Activated CD4-positive, alpha-beta T cell treated with anti-CD3 and anti-CD28 coated beads, Interleukin-2, Interleukin-4, amounts not matched to agents 100 ng/mL and 50 ng/mL, durations not matched to agents 16 hours and 8 hours (primary cell): ENCODE data around the gene HS3ST3B1.

ENCODE experiments used
- DNase-seq: peaks from one replicate; pipeline ENCODE4 v3.0.0-alpha.2; 2020; ENCODE audit warnings: low spot score

Gene HS3ST3B1

DNA sequence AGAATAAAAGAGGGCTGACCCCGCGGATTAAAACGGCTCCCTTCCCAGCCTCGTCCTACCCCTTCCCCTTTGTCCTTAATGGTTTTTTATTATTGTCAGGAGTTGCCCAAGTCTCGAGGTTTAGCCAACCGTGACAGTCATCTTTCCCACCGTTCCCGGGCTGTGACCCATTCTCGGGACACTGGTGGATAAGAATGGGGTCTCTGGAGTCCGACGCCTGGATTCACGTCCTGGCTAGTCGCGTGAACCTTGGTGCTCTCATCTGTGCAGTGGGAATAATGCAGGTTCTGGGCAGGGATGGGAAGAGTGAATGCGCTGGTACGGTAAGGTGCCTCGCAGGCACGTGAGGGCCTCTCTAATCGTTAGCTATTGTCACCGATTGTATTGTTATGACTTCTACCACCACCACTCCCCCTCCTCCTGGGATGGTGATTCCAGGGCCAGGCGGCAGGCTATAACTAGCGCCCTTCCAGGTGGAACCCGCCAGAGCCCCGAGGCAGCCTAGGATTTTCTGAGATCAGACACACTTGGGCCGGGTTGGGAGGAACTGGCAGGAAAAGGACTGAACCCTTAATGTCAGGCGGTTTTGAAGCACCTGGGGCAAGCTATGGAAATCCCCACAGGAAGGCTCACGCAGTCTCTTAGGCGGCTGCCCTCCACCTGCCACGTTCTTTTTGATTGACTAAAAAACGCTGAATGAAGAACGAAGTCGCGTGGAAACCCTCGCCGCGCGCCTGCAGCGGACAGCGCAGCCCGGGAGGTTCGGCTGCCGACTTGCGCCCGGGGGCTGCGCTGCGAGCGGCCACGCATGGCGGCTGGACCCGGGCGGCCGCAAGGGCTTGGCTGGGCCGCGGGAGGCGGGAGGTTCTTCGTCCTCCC is 2.7 kb downstream of the HS3ST3B1 start:
- no peak for DNase-seq

DNA sequence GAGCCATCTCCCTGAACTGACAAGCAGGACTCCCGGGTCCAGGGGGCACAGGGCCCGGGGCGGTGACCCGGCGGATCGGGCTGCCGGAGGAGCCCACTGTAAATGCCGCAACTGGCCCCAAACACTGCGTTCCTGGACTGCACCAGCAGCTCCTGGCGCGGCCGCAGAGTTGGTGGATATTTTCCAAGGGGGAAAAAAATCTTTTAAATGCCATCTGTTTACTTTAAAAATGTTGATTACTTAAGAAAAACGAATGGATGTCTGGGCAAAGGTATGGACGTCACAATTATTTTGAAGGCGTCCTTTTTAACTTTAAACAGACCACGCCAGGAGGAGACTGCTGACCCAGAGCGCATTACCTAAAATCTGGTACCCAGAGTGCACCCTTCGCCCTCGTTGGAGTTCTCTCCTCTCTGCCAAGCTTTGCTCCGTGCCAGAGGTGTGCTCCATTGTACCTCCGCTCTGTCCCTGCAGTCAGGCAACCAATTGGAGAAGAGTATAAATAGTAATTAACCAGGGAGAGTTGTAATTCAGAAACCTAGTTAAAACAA is 3.4 kb downstream of the HS3ST3B1 start:
- no peak for DNase-seq

DNA sequence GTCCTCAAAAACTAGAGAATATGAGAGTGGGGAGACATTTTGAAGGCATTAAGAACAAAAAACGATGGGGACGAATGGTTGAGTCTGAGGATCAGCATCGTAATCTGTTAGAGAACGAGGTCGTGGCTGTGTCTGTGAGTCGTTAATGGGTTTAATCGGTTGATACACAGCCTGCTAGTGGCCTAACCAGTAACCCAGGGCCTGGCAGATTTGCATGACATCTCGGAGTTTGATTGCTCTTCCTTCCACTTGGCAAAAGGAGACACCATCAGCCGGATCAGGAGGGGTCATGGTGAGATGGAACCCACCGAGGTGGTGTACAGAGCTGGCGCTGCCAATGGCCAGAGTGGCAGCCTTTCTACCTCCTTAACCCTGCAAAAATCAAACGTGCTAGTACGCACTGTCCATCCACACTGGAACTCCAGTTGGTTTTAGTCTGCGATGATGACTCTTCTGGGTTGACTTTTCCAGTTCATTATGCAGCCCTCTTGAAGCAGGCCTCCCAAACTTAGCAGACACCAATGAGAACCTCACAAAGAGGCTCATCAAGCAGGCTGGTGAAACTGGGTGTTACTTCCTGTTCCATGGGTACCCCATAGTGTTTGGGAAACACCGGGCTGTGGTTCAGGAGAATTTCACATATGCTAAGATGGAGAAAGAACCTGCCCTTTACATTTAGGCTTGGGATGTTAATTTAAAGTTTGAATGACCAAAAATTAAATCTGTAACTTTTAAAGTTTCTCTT is 4.1 kb downstream of the HS3ST3B1 start:
- DNase-seq = no peak

DNA sequence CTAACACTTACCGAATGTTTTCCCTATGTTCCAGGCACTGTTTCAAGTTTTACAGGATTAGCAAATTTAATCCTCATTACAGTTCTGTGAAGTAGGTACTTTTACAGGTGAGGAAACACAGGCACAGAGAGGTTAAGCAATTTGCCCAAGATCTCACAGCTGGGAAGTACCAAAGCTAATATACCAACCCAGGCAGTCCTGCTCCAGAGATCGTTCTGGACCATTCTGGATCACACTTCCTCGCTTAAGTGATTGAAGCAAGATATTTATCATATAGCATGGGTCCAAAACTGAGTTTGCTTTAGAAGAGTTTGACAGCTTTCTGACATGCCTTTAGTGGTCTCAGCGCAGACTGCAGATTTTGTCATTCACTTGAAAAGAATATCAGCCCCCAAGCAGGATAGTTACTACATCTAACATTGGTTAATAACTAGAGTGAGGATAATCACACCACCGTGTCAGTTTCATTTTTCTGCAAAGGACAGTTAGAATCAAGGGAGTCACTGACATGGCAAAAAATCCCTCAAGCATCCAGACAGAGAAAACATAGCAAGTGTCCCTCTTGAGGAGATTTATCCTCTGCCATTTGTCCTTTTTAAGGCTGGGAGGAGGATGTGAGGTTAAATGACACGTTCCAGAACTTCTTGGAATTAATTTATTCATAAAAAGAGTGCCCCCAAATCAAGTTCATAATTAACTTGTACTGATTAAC is 5.1 kb downstream of the HS3ST3B1 start:
- DNase-seq = no peak

DNA sequence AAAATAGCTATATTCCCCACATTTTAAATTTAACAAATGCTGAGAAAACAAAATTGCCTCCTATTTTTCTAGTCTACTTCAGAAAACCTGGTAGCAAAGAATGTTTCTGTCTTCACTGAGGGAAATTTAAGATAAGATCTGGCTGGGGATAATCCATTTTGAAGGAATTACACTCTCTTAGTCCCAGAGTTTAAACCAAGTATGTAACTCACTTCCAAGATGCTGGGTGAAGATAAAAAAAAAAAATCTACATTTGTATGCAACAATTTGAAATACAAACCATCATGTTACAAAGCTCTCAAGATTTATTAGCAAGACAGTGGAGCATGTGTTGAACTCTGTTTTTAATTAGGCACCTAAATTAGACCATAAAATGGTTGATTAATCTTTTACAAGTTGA is 5.7 kb downstream of the HS3ST3B1 start:
- no peak for DNase-seq

DNA sequence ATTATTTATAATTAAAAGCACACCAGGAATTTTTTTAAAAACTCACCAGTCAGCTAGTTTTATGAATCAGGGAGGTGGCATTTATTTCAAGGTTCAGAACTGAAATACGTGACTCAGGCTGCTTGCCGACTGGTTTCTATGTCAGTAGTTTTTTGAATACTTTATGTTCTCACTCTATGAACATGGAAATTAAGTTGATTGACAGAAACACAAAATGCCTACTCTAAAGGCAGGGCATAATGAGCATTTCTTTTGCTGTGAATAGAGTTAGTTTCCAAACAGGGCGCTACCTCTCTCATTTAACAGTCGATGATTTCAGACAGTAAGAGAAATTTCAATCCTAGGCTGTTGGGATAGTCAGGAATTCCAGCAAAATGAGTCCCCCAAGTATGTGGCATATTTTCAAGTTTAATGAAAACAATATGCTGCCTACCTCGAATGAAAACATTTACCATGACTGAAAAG is 6.7 kb downstream of the HS3ST3B1 start:
- peak; percentile 28 for DNase-seq

DNA sequence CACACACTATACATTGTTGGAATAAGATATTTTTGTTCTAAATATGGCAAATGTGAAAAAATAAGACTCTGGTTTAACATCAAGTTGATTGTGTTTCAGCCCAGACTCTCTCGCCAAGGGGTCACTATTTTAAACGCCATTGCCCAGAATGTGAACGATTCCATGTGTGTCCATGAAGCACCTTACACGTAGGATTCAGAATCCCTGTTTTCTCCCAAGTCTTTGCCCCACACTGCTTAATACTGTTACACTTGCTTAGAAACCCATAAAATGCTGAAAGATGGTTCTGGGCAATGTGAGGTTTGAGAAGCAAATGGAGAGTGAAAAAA is 7.7 kb downstream of the HS3ST3B1 start:
- DNase-seq = no peak

DNA sequence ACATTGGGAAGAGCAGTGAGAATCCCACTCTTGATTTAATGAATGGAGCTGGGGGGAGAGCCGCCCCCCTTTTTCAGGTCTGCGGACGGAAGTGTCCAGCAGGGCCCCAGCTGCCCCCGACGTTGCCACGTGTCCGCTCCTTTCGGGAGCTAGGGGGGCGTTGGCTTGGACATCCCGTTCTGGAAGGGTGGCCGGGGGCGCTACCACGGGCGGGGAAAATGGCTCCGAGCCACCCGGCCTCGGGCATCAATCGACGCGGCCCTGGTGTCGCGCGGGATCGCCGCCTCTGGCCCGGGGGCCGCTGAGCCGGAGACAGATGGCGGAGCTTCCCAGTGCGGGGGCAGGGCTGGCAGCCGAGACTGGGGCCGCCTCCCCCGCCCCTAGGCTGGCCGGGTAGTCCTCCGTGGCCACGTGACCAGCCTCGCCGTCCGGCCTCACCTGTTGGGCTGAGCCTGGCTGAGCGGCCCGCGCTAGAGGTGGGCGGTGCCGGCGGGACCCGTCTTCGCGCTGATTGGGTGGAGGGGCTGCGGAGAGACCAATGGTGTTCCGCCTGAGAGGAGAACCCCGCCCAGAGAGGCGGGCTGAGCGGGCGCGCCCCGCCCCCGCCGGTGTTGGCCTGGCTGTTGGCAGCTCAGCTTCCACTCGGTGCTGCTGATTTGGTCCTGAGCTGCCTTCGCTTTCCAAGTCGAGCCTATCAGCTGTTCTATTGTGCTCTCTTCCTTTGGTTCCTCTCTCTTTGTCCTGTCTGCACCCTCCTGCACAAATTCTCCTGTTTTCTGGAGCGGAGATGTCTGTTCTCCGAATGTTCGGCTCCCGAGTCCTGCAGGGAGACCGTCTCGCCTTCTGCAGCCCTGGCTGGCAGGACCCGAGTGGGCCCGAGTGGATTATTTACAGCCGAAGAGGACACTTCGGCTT is 8.3 kb downstream of the HS3ST3B1 start:
- peak; percentile 91 for DNase-seq

DNA sequence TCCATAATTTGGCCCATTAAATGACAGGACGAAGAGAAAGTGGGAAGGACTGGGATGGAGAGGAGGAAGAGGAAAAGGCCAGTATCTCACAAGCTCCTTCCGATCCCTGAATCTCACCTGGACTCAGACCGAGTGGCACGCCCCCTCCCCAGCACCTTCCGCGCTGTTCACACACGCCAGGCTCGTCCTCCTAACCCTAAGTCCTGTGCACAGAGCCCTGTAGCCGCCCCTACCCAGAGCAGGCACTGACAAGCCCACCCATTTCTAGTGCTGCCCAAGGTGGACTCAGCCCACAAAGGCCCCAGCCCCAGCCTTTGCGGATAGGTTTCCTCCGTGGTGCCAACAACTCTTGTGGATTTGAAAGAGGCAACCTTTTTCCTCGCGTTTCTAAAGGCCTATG is 9.2 kb downstream of the HS3ST3B1 start:
- no peak for DNase-seq

DNA sequence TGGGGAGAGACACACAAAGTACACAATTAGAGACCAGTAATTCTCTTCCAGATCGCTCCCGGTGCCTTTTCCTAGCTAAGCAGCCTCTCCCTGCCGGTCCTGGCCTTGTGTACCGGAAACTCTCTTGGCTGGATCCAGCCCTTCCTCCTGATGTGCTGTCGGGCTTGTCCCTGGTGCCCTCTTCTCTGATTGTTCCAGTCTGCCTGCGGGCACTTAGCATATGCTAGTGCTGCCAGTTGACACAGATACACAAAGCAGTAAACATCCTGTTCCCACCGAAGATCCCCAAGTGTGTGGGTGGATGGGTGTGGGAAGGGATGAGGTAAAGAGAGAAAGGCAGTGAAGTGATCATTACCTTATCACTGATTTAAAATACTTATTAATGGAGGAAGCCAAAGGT is 9.7 kb downstream of the HS3ST3B1 start:
- no peak for DNase-seq

DNA sequence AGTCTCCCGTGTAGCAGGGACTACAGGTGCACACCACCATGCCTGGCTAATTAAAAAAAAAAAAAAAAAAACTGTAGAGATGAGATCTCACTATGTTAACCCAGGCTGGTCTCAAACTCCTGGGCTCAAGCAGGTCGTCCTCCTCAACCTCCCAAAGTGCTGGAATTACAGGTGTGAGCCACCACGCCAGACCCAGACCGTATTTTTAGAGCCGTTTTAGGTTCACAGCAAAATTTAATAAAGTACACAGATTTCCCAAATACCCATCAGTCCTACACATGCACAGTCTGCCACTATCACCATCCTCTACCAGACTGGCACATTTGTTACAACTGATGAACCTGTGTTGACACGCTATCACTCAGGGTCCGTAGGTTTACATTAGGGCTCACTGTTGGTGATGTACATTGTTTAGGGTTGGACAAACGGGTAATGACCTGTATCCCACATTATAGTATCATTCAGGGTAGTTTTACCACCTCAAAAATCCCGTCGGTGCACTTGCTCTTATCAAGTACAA is 10.4 kb downstream of the HS3ST3B1 start:
- no peak for DNase-seq

DNA sequence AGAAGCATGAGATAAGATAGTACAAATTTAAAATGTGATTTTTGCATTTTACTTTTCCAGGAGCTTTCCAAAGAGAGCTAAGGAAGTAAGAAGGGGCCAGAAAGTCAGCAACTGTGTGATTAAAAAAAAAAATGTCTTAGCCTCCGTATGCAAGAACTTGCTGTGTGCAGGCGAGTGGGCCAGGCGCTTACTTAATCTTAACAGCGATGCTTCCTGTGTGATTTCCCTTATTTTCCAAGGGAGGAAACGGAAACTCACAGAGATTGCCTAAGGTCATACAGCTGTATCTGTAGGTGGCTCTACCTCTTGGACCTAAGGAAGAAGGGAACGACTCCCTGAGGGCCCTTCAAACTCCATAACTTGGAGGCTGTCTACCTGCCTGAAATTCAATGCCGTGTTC is 11.1 kb downstream of the HS3ST3B1 start:
- no peak for DNase-seq

DNA sequence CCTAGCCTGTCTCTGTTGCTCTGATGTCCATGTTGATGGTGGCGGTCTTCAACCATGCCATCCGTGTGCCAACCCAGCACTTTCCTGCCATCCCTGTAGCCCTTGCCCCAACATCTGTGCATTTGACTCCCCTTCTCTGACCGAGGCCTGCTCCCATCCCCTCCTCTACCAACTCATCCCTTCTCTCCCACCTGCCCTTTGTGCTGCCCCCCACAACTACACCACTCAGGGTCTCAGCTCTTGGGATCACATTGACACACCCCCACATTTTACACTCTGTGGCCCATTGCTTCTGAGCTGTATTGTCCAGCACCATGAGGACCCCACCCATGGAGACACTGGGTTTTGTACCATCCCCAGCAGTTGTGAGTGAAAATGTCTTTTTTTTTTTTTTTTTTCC is 11.6 kb downstream of the HS3ST3B1 start:
- DNase-seq = no peak

DNA sequence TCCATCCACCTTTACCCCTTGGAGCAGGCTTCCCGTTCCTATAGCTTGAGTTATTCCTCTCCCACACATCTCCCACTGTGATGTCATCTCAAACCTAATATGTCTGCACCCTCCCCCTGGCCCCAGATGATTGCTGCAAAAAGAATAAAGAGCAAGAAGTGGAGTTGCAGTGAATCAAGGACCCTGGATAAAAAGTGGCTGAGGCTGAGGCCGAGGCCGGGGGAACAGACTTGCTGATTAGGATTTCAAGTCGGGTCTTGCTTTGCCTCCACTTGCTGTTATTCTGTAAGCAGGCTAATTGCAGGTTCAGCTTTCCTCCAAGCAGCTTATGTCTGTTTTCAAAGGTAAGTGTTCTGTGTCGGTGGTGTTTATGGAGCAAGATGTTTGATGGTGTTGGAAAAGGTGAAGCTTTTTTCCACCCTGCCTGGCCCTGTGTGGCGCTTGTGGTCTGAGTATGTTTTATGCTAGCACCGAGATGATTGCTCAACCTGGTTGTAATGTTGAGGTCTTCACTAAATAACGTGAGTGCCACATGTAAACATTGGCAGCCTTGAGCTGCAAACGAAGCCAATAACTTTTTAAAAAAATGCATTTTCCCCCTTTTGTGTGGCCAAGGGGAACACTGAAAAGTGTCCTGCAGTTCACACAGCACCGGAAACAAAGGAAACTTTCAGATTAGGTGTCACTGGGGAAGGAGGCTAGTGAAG is 15.4 kb downstream of the HS3ST3B1 start:
- DNase-seq = no peak

DNA sequence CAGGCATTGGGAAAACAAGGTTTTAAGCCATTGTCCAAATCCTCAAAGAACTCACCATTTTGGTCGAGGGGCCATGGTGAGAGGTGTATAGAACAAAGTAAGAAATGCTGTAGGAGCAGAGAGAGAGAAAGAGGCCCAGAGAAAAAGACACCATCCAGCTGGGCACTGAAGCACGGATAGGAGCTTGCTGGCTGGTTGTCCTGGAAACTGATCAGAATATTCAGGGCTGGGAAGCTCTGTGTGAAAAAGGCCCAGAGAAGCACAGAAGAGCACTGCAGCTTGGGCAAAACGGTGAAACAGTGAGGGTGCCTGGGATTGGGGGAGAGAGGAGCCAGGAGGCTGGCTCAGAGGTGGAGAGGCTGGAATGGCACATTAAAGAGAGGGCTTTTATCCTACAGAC is 16.5 kb downstream of the HS3ST3B1 start:
- no peak for DNase-seq

DNA sequence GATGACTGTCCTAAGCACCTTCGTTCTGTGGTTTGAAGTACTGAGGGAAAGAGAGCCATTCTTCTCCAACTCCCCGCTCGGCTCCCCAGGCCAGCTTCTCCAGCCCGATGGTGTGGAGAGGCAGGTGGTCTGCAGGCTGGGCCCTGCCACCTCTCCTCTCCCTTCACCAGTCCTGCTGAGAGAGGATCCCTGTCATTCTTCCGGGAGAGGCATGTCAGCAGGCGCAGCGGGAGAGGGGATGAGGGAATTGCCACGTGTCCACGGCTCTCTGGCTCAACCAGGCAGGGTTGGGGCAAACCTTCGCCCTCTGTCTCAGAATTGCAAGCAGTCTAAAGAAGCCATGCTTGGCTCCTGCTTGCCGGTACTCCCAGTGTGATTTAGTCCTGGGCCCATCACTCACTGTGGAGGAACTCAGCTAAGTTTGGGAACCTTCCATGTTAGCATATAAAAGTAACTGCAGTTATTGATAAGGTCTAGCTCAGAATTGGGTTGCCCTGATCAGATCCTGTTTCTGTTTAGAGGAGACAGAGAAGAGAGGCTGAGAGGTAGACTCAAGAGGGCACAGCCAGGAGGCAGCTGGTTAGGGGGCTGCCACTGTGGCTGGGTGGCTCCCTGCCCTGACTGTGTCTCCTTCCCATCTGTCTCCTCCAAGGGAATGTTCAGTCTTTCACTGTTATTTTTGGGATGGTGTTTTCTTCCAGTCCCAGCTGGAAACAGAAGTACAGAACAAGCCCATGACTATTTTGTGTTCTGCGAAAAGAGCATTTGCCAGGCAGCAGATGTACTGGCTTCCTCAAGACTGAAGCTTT is 17.4 kb downstream of the HS3ST3B1 start:
- no peak for DNase-seq

DNA sequence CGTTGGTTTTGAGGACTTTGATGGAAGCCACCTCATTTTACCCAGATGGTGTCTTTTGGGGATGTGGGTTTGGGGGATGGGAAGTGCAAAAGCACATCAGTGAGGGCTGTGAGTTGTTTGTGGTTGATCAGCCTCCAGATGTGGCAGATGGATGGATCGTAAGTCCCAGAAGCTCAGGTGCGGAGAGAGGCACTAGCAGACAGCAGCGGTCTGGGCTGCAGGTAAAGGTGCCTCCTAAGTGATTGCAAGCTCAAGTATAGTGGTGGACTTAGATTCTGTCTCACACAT is 18.0 kb downstream of the HS3ST3B1 start:
- no peak for DNase-seq

DNA sequence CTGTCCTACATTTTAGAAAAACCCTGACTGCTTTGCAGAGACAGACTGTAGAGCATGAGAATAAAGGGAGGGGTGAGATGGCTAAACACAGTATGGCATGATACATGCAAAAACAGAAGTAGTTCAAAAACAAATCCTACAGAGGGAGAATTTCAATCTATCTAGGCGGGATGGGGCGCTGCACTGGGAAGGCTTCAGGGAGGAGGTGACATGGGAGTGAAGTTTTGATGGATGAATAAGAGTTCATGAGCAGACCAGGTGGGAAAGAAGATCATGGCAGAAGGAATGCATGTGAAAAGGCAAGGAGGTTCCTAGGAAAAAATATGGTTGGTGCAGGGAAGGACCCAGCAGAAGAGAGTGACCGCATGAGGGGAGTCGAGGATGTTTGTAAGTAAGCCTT is 19.2 kb downstream of the HS3ST3B1 start:
- no peak for DNase-seq

DNA sequence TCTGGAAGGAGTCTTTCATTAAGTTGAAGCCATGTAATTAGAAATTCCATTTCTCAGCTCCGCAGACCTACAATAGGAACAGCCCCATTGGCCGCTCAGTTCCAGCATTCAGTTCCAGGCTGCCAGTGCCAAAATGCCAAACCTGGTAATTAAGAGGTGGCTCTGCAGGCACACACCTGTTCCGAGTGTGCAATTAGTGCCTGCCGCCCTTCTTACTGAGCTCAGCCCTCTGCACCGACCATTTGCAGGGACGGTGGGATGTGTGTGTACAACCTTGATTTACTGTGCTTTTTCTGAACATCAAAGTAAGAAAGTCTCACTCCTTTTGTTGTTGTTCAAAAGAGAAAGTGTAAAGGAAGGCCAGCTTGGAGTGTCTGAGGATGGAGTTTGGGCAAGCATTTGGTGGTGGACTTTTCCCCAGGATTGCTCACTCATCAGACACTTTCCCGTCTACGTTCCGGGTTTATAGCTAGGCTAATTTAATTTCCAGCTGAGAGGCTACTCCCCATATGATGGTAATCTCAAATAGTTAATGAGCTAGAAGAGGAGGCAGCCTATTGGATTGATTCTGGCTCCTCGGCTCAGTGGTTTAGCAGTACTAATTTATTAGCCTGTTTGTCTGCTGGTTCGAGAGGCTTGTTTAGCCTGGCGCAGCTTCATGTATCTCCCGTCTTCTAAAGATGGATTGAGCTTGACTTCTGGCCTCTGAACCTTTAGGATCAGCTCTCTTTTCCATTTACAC is 20.0 kb downstream of the HS3ST3B1 start:
- DNase-seq = no peak
